Left ventricle myocardium superior (tissue), 1 donor: Measurements from ENCODE around the gene LUC7L. TPM values are rescaled to one million over a fixed set of nuclear protein-coding genes. Genes with fewer than 3 reads are reported as not detected.
"Not testable (repeated sequence)": the region's sequence is repeated elsewhere in the genome, so short reads cannot be mapped to it uniquely, and the experiment has no call there.

ENCODE experiments used
- ATAC-seq: fragments of 200-7000 bp; cut with Tn5 transposase; one replicate; pipeline ENCODE4 v1.9.1; 2020; ENCODE audit warnings: mild to moderate bottlenecking, moderate library complexity
- DNase-seq: peaks from one replicate; pipeline ENCODE4 v3.0.0-alpha.2; 2020
- intact Hi-C: fragments of 100-400 bp; cut with micrococcal nuclease; formaldehyde crosslinking; loops from one replicate; pipeline ENCODE4 v1.11.0; 2022
- total RNA-seq: library from RNA; stranded (reverse); fragmentation: NEBNext Ultra II Directional; extraction: Animal tissue kit (Norgen Biotek cat#: 25700); gene quantifications from one replicate; pipeline ENCODE4 v1.2.1, GENCODE V29; 2021
- donor health status: DM: no; HTN: yes; CAD: no; lungs with severe emphysema.

LUC7L gene
- total RNA-seq, 1 donor from 2014 or later, result 25.4 TPM

DNA sequence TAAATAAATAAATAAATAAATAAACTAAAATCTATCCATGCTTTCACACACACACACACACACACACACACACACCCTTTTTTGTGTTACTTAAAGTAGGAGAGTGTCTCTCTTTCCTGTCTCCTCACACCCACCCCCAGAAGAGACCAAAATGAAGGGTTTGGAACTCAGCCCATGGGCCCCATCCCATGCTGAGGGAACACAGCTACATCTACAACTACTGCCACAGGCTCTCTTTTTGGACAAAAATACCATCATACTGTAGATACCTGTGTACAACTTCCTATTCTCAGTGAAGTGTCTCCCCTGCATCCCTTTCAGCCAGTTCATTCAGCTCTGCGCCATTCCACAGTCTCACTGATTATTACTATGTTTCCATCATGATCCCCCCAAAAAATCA lies 58.5 kb downstream of the LUC7L start:
- ATAC-seq (no peak), DNase-seq (no peak)
- intact Hi-C loops, result no loop called here

DNA sequence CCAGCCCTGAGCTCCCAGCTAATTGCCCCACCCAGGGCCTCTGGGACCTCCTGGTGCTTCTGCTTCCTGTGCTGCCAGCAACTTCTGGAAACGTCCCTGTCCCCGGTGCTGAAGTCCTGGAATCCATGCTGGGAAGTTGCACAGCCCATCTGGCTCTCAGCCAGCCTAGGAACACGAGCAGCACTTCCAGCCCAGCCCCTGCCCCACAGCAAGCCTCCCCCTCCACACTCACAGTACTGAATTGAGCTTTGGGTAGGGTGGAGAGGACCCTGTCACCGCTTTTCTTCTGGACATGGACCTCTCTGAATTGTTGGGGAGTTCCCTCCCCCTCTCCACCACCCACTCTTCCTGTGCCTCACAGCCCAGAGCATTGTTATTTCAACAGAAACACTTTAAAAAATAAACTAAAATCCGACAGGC lies 59.2 kb downstream of the LUC7L start:
- ATAC-seq, result peak; percentile 55
- intact Hi-C loops, result not testable (repeated sequence)

DNA sequence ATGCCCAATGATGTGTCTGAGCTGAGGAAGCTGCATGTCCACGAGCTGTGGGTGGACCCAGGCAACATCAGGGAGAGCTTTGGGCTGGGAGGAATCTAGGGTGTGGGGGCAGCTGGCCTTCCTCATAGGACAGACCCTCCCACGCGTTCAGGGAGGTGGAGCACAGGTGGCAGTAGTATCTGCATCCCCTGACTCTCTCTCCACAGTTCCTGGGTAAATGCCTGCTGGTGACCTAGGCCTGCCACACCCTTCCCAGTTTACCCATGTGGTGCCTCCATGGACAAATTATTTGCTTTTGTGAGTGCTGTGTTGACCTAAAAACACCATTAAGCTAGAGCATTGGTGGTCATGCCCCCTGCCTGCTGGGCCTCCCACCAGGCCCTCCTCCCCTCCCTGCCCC lies 60.2 kb downstream of the LUC7L start:
- intact Hi-C loops, result no loop called here
- no peak for ATAC-seq
- DNase-seq, result no peak

More for the DNA sequence above, 59.2 kb downstream of the LUC7L start:
- peak; percentile 42 for DNase-seq

DNA sequence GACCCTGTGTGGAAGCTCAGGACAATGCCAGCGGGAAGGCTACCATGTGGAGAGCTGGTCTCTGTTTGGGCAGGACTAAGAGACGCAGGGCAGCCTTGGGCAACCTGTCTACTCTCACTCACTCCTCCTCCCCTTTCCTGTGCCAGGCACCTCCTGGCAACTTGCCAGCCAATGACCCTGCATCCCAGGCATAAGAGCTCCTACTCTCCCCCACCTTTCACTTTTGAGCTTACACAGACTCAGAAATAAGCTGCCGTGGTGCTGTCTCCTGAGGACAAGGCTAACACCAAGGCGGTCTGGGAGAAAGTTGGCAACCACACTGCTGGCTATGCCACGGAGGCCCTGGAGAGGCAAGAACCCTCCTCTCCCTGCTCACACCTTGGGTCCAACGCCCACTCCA lies 60.8 kb downstream of the LUC7L start:
- no peak for ATAC-seq
- no peak for DNase-seq
- intact Hi-C loops, result no loop called here

DNA sequence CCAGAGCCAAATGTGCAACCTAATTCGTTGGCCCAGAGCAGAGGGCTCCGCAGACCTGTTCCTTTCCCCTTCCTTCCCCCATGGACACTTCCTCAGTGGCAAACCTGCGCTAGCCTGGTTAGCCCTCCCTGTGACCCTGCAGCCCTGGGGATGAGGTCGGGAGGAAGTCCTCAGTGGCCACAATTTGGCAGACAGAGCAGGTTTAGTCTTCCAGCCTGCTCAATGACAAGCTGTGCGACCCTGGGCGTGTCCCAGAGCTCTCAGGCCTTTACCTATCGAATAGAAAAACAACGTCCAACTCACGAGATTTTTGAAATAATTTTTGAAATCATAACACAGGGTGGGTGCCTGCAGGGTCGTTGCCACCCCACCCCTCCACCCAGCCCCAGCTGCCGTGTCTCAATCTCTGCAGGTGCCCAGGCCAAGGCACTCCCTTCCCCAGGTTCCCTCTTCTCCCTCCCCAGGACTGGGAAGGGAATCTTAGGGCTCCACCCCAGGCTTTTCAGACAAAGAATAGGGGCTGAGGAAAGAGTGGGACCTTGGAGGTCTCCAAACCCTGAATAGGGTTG lies 62.0 kb downstream of the LUC7L start:
- no peak for ATAC-seq
- DNase-seq, result no peak
- intact Hi-C loops, result no loop called here

DNA sequence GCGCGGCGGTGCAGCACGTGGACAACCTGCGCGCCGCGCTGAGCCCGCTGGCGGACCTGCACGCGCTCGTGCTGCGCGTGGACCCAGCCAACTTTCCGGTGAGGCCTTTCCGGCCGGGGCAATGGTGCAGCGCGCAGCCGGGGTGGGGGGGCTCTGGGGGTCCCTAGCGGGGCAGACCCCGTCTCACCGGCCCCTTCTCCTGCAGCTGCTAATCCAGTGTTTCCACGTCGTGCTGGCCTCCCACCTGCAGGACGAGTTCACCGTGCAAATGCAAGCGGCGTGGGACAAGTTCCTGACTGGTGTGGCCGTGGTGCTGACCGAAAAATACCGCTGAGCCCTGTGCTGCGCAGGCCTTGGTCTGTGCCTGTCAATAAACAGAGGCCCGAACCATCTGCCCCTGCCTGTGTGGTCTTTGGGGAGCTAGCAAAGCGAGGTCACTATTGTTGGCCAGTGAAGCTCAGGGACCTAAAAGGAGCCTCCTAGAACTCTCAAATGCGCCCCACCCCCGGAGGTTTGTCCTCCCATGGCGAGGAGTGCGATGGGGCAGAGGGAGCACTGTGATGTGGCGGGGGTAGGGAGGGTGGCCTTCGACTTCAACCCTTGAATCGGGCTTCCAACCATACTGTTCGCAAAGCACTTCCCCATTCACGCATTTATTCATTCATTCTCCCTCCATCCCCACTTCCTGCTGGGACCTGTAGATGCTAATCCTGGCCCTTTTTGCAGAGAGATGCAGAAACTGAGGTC lies 62.7 kb downstream of the LUC7L start:
- intact Hi-C loops, result no loop called here
- no peak for ATAC-seq
- no peak for DNase-seq

DNA sequence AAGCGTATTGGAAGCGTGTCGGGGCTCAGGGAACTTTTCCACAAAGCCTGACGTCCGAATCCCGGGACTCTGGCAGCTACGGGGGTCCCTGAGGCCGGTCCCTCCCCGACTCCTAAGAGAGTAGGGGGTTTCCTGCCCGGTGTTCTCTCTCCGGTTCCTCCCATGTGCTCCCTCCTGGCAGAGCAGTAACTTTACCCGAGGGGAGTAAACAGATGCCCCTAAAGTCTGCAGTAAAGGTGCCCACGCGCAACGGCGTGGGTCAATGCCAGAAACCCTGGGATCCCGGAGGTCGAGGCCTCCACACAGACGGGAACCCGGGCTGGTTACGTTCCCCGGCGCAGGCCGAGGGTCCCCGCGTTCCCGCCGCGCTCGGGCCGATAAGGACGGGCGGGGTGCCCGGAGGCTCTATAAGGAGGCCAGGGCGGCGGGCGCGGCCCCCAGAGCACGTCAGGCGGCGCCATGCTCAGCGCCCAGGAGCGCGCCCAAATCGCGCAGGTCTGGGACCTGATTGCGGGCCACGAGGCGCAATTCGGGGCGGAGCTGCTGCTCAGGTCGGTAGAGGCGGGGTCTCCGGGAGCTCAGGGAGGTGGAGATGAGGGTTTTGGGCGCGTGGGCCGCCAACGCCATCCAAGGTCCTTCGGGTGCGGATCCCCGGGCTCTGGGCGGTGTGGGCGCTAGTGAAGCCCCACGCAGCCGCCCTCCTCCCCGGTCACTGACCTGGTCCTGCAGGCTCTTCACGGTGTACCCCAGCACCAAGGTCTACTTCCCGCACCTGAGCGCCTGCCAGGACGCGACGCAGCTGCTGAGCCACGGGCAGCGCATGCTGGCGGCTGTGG lies 63.5 kb downstream of the LUC7L start, which contains the start of gene HBM:
Gene HBM, plus strand, starts transcription at position 440 of the 836 bp plus-strand sequence. Its CDS starts 20 bp downstream, at position 460.
- ATAC-seq (no peak), DNase-seq (no peak)
- intact Hi-C loops, result no loop called here

DNA sequence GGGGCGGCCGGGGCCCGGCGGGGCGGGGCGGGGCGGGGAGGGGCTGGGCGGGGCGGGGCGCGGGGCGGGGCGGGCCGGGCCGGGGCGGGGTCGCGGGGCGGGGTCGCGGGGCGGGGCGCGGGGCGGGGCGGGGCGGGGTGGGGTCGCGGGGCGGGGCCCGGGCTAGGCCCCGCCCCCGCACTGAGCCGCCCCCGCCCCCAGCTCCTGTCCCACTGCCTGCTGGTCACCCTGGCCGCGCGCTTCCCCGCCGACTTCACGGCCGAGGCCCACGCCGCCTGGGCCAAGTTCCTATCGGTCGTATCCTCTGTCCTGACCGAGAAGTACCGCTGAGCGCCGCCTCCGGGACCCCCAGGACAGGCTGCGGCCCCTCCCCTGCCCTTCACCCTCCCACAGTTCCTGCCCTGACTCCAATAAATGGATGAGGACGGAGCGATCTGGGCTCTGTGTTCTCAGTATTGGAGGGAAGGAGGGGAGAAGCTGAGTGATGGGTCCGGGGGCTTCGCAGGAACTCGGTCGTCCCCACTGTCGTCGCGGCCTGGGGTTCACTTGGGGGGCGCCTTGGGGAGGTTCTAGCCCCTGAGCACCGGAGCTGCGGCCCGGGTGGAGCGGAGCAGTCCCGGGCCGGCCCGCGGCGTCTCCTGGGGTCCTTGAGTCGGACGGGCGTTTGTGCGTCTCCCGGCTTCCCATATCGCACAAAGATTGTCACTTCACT lies 64.3 kb downstream of the LUC7L start:
- DNase-seq, result no peak
- intact Hi-C loops, result no loop called here
- ATAC-seq, result peak; percentile 47

DNA sequence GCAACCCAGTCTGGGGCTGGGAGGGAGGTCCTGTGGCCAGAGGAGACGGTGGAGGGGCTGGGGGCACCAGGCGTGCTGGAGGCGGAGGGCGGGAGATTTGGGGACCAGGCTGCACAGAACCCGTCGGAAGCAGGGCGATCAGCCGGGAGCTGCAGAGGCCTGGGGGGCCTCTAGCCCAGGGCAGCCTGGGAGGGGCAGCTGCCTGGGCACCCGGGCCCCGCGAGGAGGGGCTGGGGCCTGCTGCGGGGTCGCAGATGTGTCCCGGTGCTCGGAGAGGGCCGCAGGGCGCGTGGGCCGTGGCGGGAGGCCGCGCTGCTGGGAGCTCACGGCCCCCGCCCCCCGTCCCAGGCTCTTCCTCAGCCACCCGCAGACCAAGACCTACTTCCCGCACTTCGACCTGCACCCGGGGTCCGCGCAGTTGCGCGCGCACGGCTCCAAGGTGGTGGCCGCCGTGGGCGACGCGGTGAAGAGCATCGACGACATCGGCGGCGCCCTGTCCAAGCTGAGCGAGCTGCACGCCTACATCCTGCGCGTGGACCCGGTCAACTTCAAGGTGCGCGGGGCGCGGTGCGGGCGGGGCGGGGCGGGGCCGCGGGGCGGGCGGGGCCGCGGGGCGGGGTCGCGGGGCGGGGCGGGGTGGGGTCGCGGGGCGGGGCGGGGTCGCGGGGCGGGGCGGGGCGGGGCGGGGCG lies 65.0 kb downstream of the LUC7L start:
- intact Hi-C loops, DNase-seq: not testable (repeated sequence)
- peak; percentile 17 for ATAC-seq

DNA sequence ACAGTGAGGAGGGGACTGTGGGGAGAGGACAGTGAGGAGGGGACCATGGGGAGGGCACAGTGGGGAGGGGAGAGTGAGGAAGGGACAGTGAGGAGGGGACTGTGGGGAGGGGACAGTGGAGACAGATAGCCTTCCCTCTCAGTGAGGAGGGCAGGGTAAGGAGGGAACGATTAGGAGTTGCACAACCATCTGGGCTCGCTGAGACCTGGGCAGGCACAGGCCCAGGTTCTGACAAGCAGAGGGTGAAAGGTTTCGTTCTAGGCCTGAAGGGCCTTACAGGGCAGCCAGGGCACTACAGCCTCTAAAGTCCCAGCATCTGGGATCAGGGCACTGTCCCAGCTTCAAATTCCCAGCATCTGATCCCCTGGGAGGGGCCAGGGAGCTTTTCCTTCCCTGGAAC lies 65.6 kb downstream of the LUC7L start:
- DNase-seq, intact Hi-C loops: not testable (repeated sequence)
- peak; percentile 51 for ATAC-seq

DNA sequence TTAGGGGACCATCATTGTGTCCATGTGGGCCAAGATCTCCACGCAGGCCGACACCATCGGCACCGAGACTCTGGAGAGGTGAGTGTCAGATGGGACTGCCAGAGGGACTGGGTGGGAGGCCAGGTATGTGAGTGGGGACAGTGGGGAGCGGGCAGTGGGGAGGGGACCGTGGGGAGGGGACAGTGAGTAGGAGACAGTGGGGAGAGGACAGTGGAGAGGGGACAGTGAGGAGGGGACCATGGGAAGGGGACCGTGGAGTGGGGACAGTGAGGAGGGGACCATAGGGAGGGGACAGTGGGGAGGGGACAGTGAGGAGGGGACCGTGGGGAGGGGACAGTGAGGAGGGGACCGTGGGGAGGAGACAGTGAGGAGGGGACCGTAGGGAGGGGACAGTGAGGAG lies 66.1 kb downstream of the LUC7L start:
- ATAC-seq, DNase-seq, intact Hi-C loops: not testable (repeated sequence)

DNA sequence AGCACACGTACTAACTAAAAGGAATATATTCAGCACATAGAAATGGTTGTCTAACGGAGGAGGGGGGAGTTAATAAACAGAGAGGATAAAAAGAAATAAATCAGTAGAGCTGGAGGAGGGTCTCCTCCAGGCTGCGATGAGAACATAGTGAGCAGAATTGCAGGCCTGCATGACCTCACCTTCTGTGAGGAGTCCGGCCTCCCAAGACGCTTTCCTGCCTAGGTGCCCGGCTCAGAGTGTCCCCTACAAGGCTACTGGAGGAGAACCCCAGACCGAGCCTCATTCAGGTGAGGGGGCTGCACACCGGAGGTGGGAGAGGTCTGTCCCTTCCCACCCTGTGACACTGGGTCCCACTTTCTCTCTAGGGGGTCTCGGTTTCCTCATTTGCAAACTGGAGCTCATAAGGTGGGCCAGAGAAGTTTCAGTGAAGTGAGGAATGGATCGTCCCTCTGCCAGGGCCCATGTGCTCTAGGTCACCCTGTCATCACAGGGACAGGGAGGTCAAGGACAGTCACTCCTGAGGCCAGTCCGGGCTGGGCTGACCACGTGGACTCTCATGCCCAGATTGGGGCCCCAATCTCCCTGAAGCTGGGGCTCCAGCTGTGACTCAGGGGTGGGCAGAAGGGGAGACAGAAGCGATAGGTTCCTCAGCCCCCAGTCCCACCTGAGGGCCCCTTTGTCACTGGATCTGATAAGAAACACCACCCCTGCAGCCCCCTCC lies 66.8 kb downstream of the LUC7L start:
- intact Hi-C loops, result no loop called here
- DNase-seq, result no peak
- no peak for ATAC-seq

DNA sequence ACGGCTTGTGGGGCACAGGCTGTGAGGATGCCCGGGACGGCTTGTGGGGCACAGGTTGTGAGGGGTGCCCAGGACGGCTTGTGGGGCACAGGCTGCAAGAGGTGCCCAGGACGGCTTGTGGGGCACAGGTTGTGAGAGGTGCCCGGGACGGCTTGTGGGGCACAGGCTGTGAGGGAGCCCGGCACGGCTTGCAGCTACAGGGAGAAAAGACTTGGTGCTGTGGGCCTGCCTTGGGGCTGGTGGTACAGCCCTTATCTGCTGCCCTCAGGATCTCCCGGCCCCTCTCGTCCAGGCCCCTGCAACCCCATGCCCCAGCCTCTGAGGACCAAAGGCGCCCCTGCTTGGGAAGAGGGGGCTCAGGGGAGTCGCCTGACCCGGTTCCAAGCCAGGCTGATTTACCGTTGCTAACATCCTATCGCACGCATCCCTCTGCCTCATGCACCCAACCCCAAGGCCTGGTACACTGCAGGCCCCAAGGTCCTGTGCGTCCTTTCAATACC lies 68.5 kb downstream of the LUC7L start:
- ATAC-seq, result no peak
- DNase-seq, result no peak
- intact Hi-C loops, result no loop called here

DNA sequence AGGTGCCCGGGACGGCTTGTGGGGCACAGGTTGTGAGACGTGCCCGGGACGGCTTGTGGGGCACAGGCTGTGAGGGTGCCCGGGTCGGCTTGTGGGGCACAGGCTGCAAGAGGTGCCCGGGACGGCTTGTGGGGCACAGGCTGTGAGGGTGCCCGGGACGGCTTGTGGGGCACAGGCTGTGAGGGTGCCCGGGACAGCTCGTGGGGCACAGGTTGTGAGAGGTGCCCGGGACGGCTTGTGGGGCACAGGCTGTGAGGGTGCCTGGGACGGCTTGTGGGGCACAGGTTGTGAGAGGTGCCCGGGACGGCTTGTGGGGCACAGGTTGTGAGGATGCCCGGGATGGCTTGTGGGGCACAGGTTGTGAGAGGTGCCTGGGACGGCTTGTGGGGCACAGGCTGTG lies 69.0 kb downstream of the LUC7L start:
- DNase-seq, ATAC-seq, intact Hi-C loops: not testable (repeated sequence)

DNA sequence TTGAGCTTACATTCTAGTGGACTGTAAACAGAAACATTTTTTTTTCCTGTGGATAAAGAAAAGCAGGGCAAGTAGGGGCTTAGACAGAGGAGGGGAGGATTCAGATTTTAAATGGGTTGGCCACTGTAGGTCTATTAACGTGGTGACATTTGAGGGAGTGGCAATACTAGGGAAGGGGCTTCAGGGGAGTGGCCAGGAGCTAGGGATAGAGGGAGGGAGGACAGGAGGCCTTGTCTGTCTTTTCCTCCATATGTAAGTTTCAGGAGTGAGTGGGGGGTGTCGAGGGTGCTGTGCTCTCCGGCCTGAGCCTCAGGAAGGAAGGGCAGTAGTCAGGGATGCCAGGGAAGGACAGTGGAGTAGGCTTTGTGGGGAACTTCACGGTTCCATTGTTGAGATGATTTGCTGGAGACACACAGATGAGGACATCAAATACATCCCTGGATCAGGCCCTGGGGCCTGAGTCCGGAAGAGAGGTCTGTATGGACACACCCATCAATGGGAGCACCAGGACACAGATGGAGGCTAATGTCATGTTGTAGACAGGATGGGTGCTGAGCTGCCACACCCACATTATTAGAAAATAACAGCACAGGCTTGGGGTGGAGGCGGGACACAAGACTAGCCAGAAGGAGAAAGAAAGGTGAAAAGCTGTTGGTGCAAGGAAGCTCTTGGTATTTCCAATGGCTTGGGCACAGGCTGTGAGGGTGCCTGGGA lies 70.0 kb downstream of the LUC7L start:
- intact Hi-C loops, result no loop called here
- DNase-seq (no peak), ATAC-seq (no peak)

DNA sequence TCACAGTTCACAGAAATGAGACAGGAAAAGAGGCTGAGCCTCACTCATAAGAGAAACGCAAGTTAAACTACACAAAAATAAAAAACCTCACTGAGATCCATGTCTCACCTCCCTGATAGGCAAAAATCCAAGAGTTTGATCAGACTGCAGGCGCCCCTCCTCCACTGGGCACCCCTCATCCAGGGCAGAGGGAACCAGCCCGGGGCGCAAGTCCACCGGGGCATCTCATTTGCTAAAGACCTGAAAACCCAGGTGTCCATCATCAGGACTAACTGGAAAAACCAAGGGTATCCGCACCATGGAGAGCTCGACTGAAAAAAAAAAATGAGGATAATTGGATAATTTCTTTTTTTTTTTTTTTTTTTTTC lies 74.2 kb downstream of the LUC7L start:
- ATAC-seq, result no peak
- no peak for DNase-seq
- intact Hi-C loops, result no loop called here

DNA sequence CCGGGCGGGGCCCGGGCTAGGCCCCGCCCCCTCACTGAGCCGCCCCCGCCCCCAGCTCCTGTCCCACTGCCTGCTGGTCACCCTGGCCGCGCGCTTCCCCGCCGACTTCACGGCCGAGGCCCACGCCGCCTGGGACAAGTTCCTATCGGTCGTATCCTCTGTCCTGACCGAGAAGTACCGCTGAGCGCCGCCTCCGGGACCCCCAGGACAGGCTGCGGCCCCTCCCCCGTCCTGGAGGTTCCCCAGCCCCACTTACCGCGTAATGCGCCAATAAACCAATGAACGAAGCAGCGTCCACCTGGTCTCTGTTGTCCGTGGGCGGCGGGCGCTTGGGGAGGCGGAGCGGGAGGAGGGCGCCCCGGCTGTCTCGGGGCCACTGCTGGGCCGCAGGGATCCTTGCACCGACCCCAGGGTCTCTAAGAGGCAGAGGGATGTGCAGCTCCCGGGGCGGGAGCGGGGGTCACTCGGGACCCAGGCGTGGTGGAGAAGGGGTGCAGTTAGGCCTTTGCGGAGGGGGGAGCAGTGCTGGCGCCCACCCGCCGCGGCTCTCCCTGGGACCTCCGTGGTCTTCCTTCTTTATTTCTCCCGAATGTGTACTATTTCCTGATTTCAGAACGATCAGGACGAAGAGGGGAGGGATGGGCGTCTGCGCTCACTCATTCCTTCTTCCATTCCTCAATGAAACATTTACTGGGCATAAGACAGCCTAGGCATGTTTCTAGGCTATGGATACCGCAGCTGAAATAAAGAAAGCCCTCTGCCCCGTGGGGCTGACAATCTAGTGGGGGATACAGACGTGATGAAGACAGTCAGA lies 74.8 kb downstream of the LUC7L start:
- intact Hi-C loops, result no loop called here
- DNase-seq (peak; percentile 37), ATAC-seq (peak; percentile 69)
